Adrenal gland (tissue), 5 donors: ENCODE data around the gene NEGR1.

Experiments used
- POLR2A ChIP-seq, 2 donors: fragments of 450-650 bp; IDR thresholded peaks; one replicate each; pipeline ENCODE4 v1.6.1; 2017; ENCODE audit warnings: antibody characterized with exemption in 2 of 2, mild to moderate bottlenecking in 2 of 2, moderate library complexity in 1 of 2
- TF ChIP-seq, protein P1 (sequence below), 6 experiments: fragments of 450-650 bp in 4 of 6; fragments of 200-600 bp in 2 of 6; sonication (generic) in 1 of 6; IDR thresholded peaks; 1 replicate in 5 of 6; 2 replicates in 1 of 6; pipeline versions ENCODE4 v1.5.1 to v1.8.0; 2016 to 2021; ENCODE audit warnings: antibody characterized with exemption in 6 of 6, mild to moderate bottlenecking in 2 of 6, moderate library complexity in 1 of 6
- donor health status: DM: no; HTN: no; CAD: no.

DNA sequence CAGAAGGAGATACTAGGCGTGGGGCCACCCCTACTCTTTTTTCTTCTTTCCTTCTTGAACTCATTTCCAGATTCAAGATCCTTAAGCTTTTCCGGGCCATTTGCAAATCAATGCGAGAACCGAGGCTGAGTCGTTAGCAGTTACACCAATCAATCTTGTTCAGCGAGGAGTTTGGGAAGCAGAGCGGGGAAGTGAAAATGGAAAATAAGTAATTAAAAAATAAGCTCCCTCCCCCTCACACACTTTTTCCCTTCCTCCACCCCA, 1.7 kb upstream of the NEGR1 start:
- TF ChIP-seq, protein P1, sequence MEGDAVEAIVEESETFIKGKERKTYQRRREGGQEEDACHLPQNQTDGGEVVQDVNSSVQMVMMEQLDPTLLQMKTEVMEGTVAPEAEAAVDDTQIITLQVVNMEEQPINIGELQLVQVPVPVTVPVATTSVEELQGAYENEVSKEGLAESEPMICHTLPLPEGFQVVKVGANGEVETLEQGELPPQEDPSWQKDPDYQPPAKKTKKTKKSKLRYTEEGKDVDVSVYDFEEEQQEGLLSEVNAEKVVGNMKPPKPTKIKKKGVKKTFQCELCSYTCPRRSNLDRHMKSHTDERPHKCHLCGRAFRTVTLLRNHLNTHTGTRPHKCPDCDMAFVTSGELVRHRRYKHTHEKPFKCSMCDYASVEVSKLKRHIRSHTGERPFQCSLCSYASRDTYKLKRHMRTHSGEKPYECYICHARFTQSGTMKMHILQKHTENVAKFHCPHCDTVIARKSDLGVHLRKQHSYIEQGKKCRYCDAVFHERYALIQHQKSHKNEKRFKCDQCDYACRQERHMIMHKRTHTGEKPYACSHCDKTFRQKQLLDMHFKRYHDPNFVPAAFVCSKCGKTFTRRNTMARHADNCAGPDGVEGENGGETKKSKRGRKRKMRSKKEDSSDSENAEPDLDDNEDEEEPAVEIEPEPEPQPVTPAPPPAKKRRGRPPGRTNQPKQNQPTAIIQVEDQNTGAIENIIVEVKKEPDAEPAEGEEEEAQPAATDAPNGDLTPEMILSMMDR (IDR thresholded peaks at IDR 0.05), result no peak
- TF ChIP-seq POLR2A (IDR thresholded peaks at IDR 0.05), result no peak
